K562 (cell line): Measurements from ENCODE around the gene MACF1. TPM values are rescaled to one million over a fixed set of nuclear protein-coding genes. Genes with fewer than 3 reads are reported as not detected.

Source experiments
- ATAC-seq: fragments of 200-7000 bp; cut with Tn5 transposase; 3 replicates; pipeline ENCODE4 v1.9.1; 2020; ENCODE audit warnings: moderate library complexity
- BruUV-seq: library from RNA; stranded (reverse); fragments of 400-500 nt; replicated peaks from 2 replicates; lab custom pipeline; 2021; lab: Mats Ljungman, UMichigan
- CTCF ChIA-PET: fragments of 300-600 bp; formaldehyde crosslinking; extraction: SDS; loops from one replicate; lab custom pipeline; 2021; ENCODE audit warnings: low intra/inter-chr PET ratio; lab: Yijun Ruan, JAX
- POLR2A ChIA-PET: fragments of 300-600, 350-650 bp; sonication (Branson Sonifier 250); formaldehyde crosslinking; extraction: SDS; loops from one replicate; lab custom pipeline; 2021; ENCODE audit warnings: antibody characterized with exemption, inconsistent platforms; lab: Yijun Ruan, JAX
- DNase-seq, 4 experiments: peaks; one replicate each; pipeline versions ENCODE4 v3.0.0 to v3.0.0-alpha.2; 2011 to 2018; ENCODE audit warnings: low spot score in 3 of 4, mixed read lengths in 3 of 4; ENCODE audit errors: extremely low read depth in 1 of 4
- FAIRE-seq: peaks from 2 replicates; lab custom pipeline; 2011; peaks lifted over from hg19 to GRCh38; lab: Jason Lieb, UNC
- H2AFZ ChIP-seq: 2 replicates; pipeline ENCODE4 v1.6.0; 2011; ENCODE audit warnings: low read depth, low read length, control low read depth, inconsistent platforms
- H3K27ac ChIP-seq: fragments of 200-600 bp; 3 replicates; pipeline ENCODE4 v1.8.0; 2011; ENCODE audit warnings: low read depth, mild to moderate bottlenecking, control low read depth, inconsistent platforms, low read length, moderate library complexity, mixed read lengths; ENCODE audit errors: extremely low read depth
- H3K27me3 ChIP-seq, 2 experiments: fragments of 300-600 bp in 1 of 2; 2 replicates in 1 of 2; 3 replicates in 1 of 2; pipeline versions ENCODE4 v1.6.0 to v1.8.0; 2011; ENCODE audit warnings: inconsistent platforms in 2 of 2, low read length in 2 of 2, mild to moderate bottlenecking in 1 of 2, mixed read lengths in 1 of 2, moderate library complexity in 1 of 2; ENCODE audit not compliant: control insufficient read depth in 2 of 2, insufficient read depth in 2 of 2
- H3K36me3 ChIP-seq: fragments of 300-600 bp; 3 replicates; pipeline ENCODE4 v1.8.0; 2011; ENCODE audit warnings: mild to moderate bottlenecking, low read length, inconsistent platforms; ENCODE audit not compliant: control insufficient read depth, insufficient read depth
- H3K4me1 ChIP-seq, 2 experiments: fragments of 200-600 bp in 1 of 2; replicated peaks in 1 of 2; 2 replicates in 1 of 2; 3 replicates in 1 of 2; pipeline versions ENCODE4 v1.5.1 to v1.8.0; 2011; ENCODE audit warnings: inconsistent platforms in 2 of 2, low read length in 2 of 2, mild to moderate bottlenecking in 1 of 2, mixed read lengths in 1 of 2, moderate library complexity in 1 of 2; ENCODE audit not compliant: control insufficient read depth in 2 of 2, insufficient read depth in 2 of 2
- H3K4me2 ChIP-seq: 2 replicates; pipeline ENCODE4 v1.6.1; 2011; ENCODE audit warnings: low read length, control low read depth, inconsistent platforms, mixed read lengths; ENCODE audit not compliant: insufficient read depth
- H3K4me3 ChIP-seq: fragments of 200-600 bp; sonication (generic), shearing (Covaris generic); 2 replicates; pipeline ENCODE4 v1.5.1; 2016; ENCODE audit warnings: control low read depth, inconsistent platforms
- H3K79me2 ChIP-seq: fragments of 200-600 bp; 3 replicates; pipeline ENCODE4 v1.8.0; 2011; ENCODE audit warnings: low read length, inconsistent platforms; ENCODE audit not compliant: control insufficient read depth, insufficient read depth
- H3K9ac ChIP-seq, 2 experiments: 2 replicates each; pipeline versions ENCODE4 v1.6.0 to v1.6.1; 2011; ENCODE audit warnings: low read depth in 2 of 2, low read length in 2 of 2, control low read depth in 1 of 2, inconsistent platforms in 1 of 2, mild to moderate bottlenecking in 1 of 2, mixed read lengths in 1 of 2; ENCODE audit not compliant: insufficient read depth in 1 of 2
- H3K9me1 ChIP-seq: one replicate; pipeline ENCODE4 v1.6.0; 2011; ENCODE audit warnings: inconsistent platforms, mild to moderate bottlenecking, low read length, moderate library complexity; ENCODE audit not compliant: control insufficient read depth, insufficient read depth
- H3K9me3 ChIP-seq: replicated peaks from 2 replicates; pipeline ENCODE4 v1.5.1; 2011; ENCODE audit warnings: low read depth, low read length, inconsistent platforms; ENCODE audit not compliant: control insufficient read depth, insufficient read depth
- H4K20me1 ChIP-seq: replicated peaks from 2 replicates; pipeline ENCODE4 v1.6.1; 2011; ENCODE audit warnings: low read length, inconsistent platforms, mixed read lengths; ENCODE audit not compliant: control insufficient read depth, insufficient read depth
- HNRNPLL ChIP-seq: fragments of 200-400 bp; formaldehyde crosslinking; IDR thresholded peaks from 2 replicates; pipeline ENCODE4 v1.6.1; 2017; ENCODE audit warnings: low read length, low read depth, mild to moderate bottlenecking; ENCODE audit not compliant: poor library complexity, severe bottlenecking
- MAZ ChIP-seq, 2 experiments: fragments of 450-650 bp in 1 of 2; sonication (generic) in 1 of 2; formaldehyde crosslinking; IDR thresholded peaks in 1 of 2; conservative IDR thresholded peaks in 1 of 2; 2 replicates each; pipeline versions ENCODE4 v1.4.0 to v1.5.0; 2020; ENCODE audit warnings: mild to moderate bottlenecking in 1 of 2, missing genetic modification reagents in 1 of 2
- RAD51 ChIP-seq: fragments of 450-650 bp; IDR thresholded peaks from 2 replicates; pipeline ENCODE4 v1.7.1; 2016; ENCODE audit warnings: low read depth, mild to moderate bottlenecking, borderline replicate concordance
- THRAP3 ChIP-seq: fragments of 450-650 bp; IDR thresholded peaks from 2 replicates; pipeline ENCODE4 v1.6.1; 2016; ENCODE audit warnings: mild to moderate bottlenecking, inconsistent platforms, borderline replicate concordance
- ZBTB7A ChIP-seq: IDR thresholded peaks from 2 replicates; pipeline ENCODE4 v1.6.1; 2011; ENCODE audit warnings: low read depth, mild to moderate bottlenecking, low read length, moderate library complexity, borderline replicate concordance; ENCODE audit not compliant: control insufficient read depth
- WGBS: fragments of 100-300 bp; shearing (Covaris generic); methylation state at CpG from one replicate; pipeline ENCODE4 v1.1.6; 2016; ENCODE audit warnings: low coverage, mixed read lengths; ENCODE audit not compliant: insufficient coverage; ENCODE audit errors: missing lambda C conversion rate; 5-methylcytosine and 5-hydroxymethylcytosine counted together
- in situ Hi-C: fragments of 300-500 bp; cut with MboI; formaldehyde crosslinking; loops from 4 replicates; pipeline ENCODE4 v1.15.0; 2018; ENCODE audit warnings: inconsistent platforms, mixed read lengths
- intact Hi-C: fragments of 100-400 bp; cut with micrococcal nuclease; formaldehyde crosslinking; loops from 2 replicates; pipeline ENCODE4 v1.14.2; 2022
- polyA plus RNA-seq, 8 experiments: library from polyadenylated mRNA; depleted of rRNA in 4 of 8; stranded (reverse) in 5 of 8; unstranded in 3 of 8; fragments of >200 nt; fragmentation: Nextera tagmentation in 2 of 8; fragmentation: Illumina TruSeq in 1 of 8; extraction: Ambion mirVana in 2 of 8; extraction: Trizol in 1 of 8; gene quantifications; 2 replicates each; pipeline versions ENCODE4 v1.2.1 to v1.2.3, GENCODE V29; 2011 to 2014; ENCODE audit warnings: inconsistent platforms in 1 of 8, missing spikeins in 1 of 8
- total RNA-seq, 7 experiments: library from RNA; depleted of rRNA in 6 of 7; stranded (reverse); fragments of >200 nt in 6 of 7; fragmentation: Illumina TruSeq in 2 of 7; extraction: Trizol in 2 of 7; gene quantifications; 2 replicates each; pipeline versions ENCODE4 v1.2.1 to v1.2.3, GENCODE V29; 2011 to 2021; ENCODE audit warnings: low replicate concordance in 1 of 7
- TF ChIP-seq, protein P1 (sequence below), 3 experiments: IDR thresholded peaks in 2 of 3; conservative IDR thresholded peaks in 1 of 3; 2 replicates each; pipeline ENCODE4 v1.5.1; 2011 to 2012; ENCODE audit warnings: low read length in 3 of 3, mild to moderate bottlenecking in 3 of 3, control low read depth in 2 of 3, improper control_type of control experiment in 1 of 3, inconsistent platforms in 1 of 3, low read depth in 1 of 3, mixed read lengths in 1 of 3, moderate library complexity in 1 of 3; ENCODE audit not compliant: insufficient read depth in 2 of 3
- TF ChIP-seq, protein P2 (sequence below): fragments of 200-800 bp; sonication (Bioruptor generic); IDR thresholded peaks from 2 replicates; pipeline ENCODE4 v1.6.1; 2016; ENCODE audit warnings: missing genetic modification characterization, missing compliant biosample characterization
- TF ChIP-seq, protein P3 (sequence below): fragments of 150-350 bp; conservative IDR thresholded peaks from 2 replicates; pipeline ENCODE4 v1.6.1; 2014; ENCODE audit warnings: low read length
- TF ChIP-seq, protein P4 (sequence below): sonication (generic); formaldehyde crosslinking; IDR thresholded peaks from 2 replicates; pipeline ENCODE4 v1.8.0; 2022; ENCODE audit warnings: missing genetic modification reagents, mild to moderate bottlenecking, moderate library complexity, borderline replicate concordance

Gene MACF1
- total and polyA plus RNA-seq, 9 of the 15 experiments (the other 6 are each of a cell fraction or from before 2014, with no cell fraction given): 13.2 to 232 (median 112) TPM

DNA sequence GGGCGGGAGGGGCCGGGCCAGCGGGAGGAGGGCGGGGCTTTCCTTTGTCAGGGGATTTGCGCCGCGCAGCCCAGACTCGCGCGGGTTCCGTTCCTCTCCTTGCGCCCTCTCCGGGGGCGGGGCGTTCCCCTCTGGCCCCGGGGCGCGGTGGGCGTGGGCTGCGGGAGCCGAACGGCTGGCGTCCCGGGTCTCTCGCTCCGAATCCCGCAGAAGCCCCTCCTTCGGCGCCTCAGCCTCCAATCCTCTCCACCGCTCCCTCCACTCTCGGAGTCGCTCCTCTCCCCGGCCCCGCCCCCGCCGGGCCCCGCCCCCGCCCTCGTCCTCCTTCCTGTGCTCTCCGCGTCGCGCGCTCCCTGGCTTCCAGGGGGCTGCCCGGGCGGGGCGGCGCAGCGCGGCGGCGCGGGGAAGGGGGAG lies 204.2 kb downstream of the MACF1 start:
- peak; percentile 91 for ATAC-seq
- peak overlapping the region; percentile 73 to 95; a peak in 3 of 4 replicates for H3K9ac ChIP-seq
- CTCF ChIA-PET: no interaction called here
- POLR2A ChIA-PET: interaction anchor here (0.6 to 5.4 kb wide), 6 partner anchors 9 to 883 kb away, joined by 3 to 42 read pairs (median 5); no protein-coding TSS in a partner anchor
- intact Hi-C loops (loop anchor here (2.0 to 10.0 kb wide), 2 partner anchors 16 to 214 kb away; no protein-coding TSS in a partner anchor), in situ Hi-C loops (no loop called here)
- H3K9me1 ChIP-seq: no peaks in the 10 kb centered on the region
- H4K20me1 ChIP-seq: peaks cover 14% of the 10 kb centered on the region
- H3K9me3 ChIP-seq: no peaks in the 10 kb centered on the region
- H3K4me2 ChIP-seq: peak overlapping the region; percentile 76; the same call in 1 of the 2 replicates
- peak overlapping the region; percentile 86 for H2AFZ ChIP-seq
- no peaks in the 10 kb centered on the region for H3K27me3 ChIP-seq
- peak; percentile 97 to 99 (median 98) for DNase-seq
- H3K4me1 ChIP-seq: peaks cover 21 to 36% of the 10 kb centered on the region in 2 experiments; a peak in 4 of 5 replicates
- no TSS peak for BruUV-seq
- 1% methylated on average over 19 of the region's 53 CpGs for WGBS
- peak; percentile 49 for FAIRE-seq
- peaks cover 49% of the 10 kb centered on the region for H3K79me2 ChIP-seq
- peak overlapping the region; percentile 81 for H3K4me3 ChIP-seq
- peak overlapping the region; percentile 73 for H3K27ac ChIP-seq
- H3K36me3 ChIP-seq: peaks cover 26% of the 10 kb centered on the region
- TF ChIP-seq, protein P1, sequence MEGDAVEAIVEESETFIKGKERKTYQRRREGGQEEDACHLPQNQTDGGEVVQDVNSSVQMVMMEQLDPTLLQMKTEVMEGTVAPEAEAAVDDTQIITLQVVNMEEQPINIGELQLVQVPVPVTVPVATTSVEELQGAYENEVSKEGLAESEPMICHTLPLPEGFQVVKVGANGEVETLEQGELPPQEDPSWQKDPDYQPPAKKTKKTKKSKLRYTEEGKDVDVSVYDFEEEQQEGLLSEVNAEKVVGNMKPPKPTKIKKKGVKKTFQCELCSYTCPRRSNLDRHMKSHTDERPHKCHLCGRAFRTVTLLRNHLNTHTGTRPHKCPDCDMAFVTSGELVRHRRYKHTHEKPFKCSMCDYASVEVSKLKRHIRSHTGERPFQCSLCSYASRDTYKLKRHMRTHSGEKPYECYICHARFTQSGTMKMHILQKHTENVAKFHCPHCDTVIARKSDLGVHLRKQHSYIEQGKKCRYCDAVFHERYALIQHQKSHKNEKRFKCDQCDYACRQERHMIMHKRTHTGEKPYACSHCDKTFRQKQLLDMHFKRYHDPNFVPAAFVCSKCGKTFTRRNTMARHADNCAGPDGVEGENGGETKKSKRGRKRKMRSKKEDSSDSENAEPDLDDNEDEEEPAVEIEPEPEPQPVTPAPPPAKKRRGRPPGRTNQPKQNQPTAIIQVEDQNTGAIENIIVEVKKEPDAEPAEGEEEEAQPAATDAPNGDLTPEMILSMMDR (IDR thresholded peaks at IDR 0.05 in 2 of 3, conservative IDR thresholded peaks at IDR 0.05 in 1 of 3; ENCODE audit: insufficient read depth in 2 of 3, low read depth in 1 of 3, low read length in 3 of 3): no peak
- TF ChIP-seq MAZ (CRISPR knock-in tag; conservative IDR thresholded peaks at IDR 0.05 in 1 of 2, IDR thresholded peaks at IDR 0.05 in 1 of 2) (peak in 1 of 2 experiments; percentile 95; a peak in 2 of 4 replicates), HNRNPLL (peak; percentile 95), THRAP3 (no peak), RAD51 (no peak), ZBTB7A (peak; percentile 78)
- TF ChIP-seq, protein P2, sequence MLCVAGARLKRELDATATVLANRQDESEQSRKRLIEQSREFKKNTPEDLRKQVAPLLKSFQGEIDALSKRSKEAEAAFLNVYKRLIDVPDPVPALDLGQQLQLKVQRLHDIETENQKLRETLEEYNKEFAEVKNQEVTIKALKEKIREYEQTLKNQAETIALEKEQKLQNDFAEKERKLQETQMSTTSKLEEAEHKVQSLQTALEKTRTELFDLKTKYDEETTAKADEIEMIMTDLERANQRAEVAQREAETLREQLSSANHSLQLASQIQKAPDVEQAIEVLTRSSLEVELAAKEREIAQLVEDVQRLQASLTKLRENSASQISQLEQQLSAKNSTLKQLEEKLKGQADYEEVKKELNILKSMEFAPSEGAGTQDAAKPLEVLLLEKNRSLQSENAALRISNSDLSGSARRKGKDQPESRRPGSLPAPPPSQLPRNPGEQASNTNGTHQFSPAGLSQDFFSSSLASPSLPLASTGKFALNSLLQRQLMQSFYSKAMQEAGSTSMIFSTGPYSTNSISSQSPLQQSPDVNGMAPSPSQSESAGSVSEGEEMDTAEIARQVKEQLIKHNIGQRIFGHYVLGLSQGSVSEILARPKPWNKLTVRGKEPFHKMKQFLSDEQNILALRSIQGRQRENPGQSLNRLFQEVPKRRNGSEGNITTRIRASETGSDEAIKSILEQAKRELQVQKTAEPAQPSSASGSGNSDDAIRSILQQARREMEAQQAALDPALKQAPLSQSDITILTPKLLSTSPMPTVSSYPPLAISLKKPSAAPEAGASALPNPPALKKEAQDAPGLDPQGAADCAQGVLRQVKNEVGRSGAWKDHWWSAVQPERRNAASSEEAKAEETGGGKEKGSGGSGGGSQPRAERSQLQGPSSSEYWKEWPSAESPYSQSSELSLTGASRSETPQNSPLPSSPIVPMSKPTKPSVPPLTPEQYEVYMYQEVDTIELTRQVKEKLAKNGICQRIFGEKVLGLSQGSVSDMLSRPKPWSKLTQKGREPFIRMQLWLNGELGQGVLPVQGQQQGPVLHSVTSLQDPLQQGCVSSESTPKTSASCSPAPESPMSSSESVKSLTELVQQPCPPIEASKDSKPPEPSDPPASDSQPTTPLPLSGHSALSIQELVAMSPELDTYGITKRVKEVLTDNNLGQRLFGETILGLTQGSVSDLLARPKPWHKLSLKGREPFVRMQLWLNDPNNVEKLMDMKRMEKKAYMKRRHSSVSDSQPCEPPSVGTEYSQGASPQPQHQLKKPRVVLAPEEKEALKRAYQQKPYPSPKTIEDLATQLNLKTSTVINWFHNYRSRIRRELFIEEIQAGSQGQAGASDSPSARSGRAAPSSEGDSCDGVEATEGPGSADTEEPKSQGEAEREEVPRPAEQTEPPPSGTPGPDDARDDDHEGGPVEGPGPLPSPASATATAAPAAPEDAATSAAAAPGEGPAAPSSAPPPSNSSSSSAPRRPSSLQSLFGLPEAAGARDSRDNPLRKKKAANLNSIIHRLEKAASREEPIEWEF (CRISPR knock-in tag): no peak
- TF ChIP-seq, protein P3, sequence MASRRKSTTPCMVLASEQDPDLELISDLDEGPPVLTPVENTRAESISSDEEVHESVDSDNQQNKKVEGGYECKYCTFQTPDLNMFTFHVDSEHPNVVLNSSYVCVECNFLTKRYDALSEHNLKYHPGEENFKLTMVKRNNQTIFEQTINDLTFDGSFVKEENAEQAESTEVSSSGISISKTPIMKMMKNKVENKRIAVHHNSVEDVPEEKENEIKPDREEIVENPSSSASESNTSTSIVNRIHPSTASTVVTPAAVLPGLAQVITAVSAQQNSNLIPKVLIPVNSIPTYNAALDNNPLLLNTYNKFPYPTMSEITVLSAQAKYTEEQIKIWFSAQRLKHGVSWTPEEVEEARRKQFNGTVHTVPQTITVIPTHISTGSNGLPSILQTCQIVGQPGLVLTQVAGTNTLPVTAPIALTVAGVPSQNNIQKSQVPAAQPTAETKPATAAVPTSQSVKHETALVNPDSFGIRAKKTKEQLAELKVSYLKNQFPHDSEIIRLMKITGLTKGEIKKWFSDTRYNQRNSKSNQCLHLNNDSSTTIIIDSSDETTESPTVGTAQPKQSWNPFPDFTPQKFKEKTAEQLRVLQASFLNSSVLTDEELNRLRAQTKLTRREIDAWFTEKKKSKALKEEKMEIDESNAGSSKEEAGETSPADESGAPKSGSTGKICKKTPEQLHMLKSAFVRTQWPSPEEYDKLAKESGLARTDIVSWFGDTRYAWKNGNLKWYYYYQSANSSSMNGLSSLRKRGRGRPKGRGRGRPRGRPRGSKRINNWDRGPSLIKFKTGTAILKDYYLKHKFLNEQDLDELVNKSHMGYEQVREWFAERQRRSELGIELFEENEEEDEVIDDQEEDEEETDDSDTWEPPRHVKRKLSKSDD: no peak
- TF ChIP-seq, protein P4, sequence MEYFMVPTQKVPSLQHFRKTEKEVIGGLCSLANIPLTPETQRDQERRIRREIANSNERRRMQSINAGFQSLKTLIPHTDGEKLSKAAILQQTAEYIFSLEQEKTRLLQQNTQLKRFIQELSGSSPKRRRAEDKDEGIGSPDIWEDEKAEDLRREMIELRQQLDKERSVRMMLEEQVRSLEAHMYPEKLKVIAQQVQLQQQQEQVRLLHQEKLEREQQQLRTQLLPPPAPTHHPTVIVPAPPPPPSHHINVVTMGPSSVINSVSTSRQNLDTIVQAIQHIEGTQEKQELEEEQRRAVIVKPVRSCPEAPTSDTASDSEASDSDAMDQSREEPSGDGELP (CRISPR knock-in tag): peak; percentile 71; the same call in 1 of the 2 replicates
